Osteoblast (primary cell): ENCODE measurements around the gene CCDC33. TPM values are rescaled to one million over a fixed set of nuclear protein-coding genes. Genes with fewer than 3 reads are reported as not detected.
A peak's percentile ranks its signal among the peaks of the same experiment; 100 is the strongest.

Experiments used
- DNase-seq: peaks from one replicate; pipeline ENCODE4 v3.0.0; 2011; ENCODE audit warnings: low spot score, mixed read lengths; ENCODE audit not compliant: insufficient read length; ENCODE audit errors: missing footprints
- H2AFZ ChIP-seq: 2 replicates; pipeline ENCODE4 v1.6.0; 2011; ENCODE audit warnings: mild to moderate bottlenecking, low read length
- H3K27ac ChIP-seq: 2 replicates; pipeline ENCODE4 v1.5.1; 2011; ENCODE audit warnings: mild to moderate bottlenecking, low read depth, low read length, moderate library complexity
- H3K27me3 ChIP-seq: 2 replicates; pipeline ENCODE4 v1.6.0; 2012; ENCODE audit warnings: mild to moderate bottlenecking, control low read depth, inconsistent platforms, low read length, moderate library complexity; ENCODE audit not compliant: insufficient read depth
- H3K36me3 ChIP-seq: 2 replicates; pipeline ENCODE4 v1.5.1; 2011; ENCODE audit warnings: mild to moderate bottlenecking, low read length, control low read depth, moderate library complexity; ENCODE audit not compliant: insufficient read depth
- H3K4me1 ChIP-seq: 2 replicates; pipeline ENCODE4 v1.5.1; 2011; ENCODE audit warnings: mild to moderate bottlenecking, low read length, control low read depth, moderate library complexity; ENCODE audit not compliant: insufficient read depth
- H3K4me2 ChIP-seq: 2 replicates; pipeline ENCODE4 v1.6.0; 2011; ENCODE audit warnings: mild to moderate bottlenecking, low read length; ENCODE audit not compliant: insufficient read depth
- H3K4me3 ChIP-seq: fragments of 200-600 bp; sonication (generic); 3 replicates; pipeline ENCODE4 v1.5.1; 2012; ENCODE audit warnings: mild to moderate bottlenecking, low read length, inconsistent platforms; ENCODE audit not compliant: insufficient read depth
- H3K79me2 ChIP-seq: 2 replicates; pipeline ENCODE4 v1.6.0; 2012; ENCODE audit warnings: mild to moderate bottlenecking, low read length, control low read depth, inconsistent platforms; ENCODE audit not compliant: insufficient read depth
- H3K9me3 ChIP-seq: 2 replicates; pipeline ENCODE4 v1.5.1; 2011; ENCODE audit warnings: low read depth, low read length, control low read depth
- H4K20me1 ChIP-seq: 2 replicates; pipeline ENCODE4 v1.6.0; 2012; ENCODE audit warnings: mild to moderate bottlenecking, low read length, control low read depth; ENCODE audit not compliant: insufficient read depth
- total RNA-seq: library from RNA; depleted of rRNA; stranded (reverse); fragments of >200 nt; gene quantifications from 2 replicates; pipeline ENCODE4 v1.2.3, GENCODE V29; 2012
- TF ChIP-seq, protein P1 (sequence below): IDR thresholded peaks from 2 replicates; pipeline ENCODE4 v1.5.1; 2011; ENCODE audit warnings: mild to moderate bottlenecking, low read depth, low read length, moderate library complexity; ENCODE audit errors: extremely low read depth

The CCDC33 gene
- total RNA-seq, 1 donor, result not detected

DNA sequence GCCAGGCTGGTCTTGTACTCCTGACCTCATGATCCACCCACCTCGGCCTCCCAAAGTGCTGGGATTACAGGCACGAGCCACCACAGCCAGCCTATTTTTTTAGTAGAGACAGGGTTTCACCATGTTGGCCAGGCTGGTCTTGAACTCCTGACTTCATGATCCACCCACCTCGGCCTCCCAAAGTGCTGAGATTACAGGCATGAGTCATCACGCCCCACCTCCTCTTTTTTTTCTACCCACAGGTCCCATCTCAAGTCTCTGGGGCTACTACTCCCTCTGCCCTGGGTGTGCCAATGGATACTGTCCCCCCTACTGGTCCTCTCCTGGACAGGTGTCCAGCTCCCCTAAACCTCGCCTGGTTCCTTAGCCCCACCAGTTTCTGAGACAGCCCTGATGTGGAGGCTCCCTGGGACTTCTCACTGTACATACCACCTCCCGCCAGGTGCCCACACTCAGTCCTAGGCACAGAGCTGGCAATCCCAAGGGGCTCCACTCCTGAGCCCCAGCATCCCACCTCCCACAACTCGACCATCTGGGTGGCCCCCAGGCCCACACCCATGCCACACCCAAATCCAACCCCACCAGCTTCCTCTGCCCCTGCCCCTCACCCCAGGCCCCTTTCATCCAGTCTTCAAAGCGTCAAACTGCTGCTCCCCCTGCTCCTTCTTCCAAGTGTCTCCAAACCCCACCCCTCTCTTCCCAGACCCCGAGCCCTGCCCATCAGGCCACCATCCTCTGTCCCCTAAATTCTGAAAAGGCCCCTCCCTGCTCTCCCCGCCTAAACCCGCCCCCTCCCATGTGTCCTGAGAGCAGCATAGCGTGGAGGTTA, 144.4 kb downstream of the CCDC33 start:
- peaks cover 38% of the 10 kb centered on the region for H3K4me1 ChIP-seq
- no peaks in the 10 kb centered on the region for H3K9me3 ChIP-seq
- peak; percentile 79 for DNase-seq
- H3K4me2 ChIP-seq, result no peak overlapping the region
- no peaks in the 10 kb centered on the region for H3K27me3 ChIP-seq
- no peaks in the 10 kb centered on the region for H4K20me1 ChIP-seq
- no peaks in the 10 kb centered on the region for H3K36me3 ChIP-seq
- H3K79me2 ChIP-seq, result no peaks in the 10 kb centered on the region
- no peak overlapping the region for H2AFZ ChIP-seq
- no peak overlapping the region for H3K4me3 ChIP-seq
- peak overlapping the region; percentile 77 for H3K27ac ChIP-seq
- TF ChIP-seq, protein P1, sequence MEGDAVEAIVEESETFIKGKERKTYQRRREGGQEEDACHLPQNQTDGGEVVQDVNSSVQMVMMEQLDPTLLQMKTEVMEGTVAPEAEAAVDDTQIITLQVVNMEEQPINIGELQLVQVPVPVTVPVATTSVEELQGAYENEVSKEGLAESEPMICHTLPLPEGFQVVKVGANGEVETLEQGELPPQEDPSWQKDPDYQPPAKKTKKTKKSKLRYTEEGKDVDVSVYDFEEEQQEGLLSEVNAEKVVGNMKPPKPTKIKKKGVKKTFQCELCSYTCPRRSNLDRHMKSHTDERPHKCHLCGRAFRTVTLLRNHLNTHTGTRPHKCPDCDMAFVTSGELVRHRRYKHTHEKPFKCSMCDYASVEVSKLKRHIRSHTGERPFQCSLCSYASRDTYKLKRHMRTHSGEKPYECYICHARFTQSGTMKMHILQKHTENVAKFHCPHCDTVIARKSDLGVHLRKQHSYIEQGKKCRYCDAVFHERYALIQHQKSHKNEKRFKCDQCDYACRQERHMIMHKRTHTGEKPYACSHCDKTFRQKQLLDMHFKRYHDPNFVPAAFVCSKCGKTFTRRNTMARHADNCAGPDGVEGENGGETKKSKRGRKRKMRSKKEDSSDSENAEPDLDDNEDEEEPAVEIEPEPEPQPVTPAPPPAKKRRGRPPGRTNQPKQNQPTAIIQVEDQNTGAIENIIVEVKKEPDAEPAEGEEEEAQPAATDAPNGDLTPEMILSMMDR, result no peak

DNA sequence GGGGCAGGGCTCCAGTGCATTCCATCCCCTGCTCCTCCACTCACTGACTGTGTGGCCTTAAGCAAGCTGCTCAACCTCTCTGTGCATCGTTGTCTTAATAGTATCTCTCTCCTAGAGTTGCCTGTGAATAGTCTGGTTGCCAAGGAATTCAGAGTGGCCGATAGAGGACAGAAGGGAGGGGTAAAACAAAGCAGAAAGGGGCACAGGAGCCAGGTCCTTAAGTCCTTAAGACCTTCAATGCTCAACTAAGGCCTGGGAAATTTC, 145.0 kb downstream of the CCDC33 start:
- Histone ChIP-seq H3K79me2 (no peaks in the 10 kb centered on the region), H3K27me3 (no peaks in the 10 kb centered on the region), H4K20me1 (no peaks in the 10 kb centered on the region), H3K9me3 (no peaks in the 10 kb centered on the region), H3K36me3 (no peaks in the 10 kb centered on the region), H3K4me2 (peak overlapping the region; percentile 23), H2AFZ (no peak overlapping the region), H3K27ac (peak overlapping the region; percentile 77), H3K4me1 (peaks cover 43% of the 10 kb centered on the region), H3K4me3 (no peak overlapping the region)
- TF ChIP-seq, protein P1, result no peak
- DNase-seq, result peak; percentile 37

GRCh38 chr15:74381481-74381880, 145.4 kb downstream of the CCDC33 start:
- Histone ChIP-seq H3K79me2 (no peaks in the 10 kb centered on the region), H3K27ac (peak overlapping the region; percentile 77), H3K4me3 (no peak overlapping the region), H3K4me2 (peak overlapping the region; percentile 23), H3K4me1 (peaks cover 44% of the 10 kb centered on the region), H3K9me3 (no peaks in the 10 kb centered on the region), H3K27me3 (no peaks in the 10 kb centered on the region), H2AFZ (no peak overlapping the region), H4K20me1 (no peaks in the 10 kb centered on the region), H3K36me3 (no peaks in the 10 kb centered on the region)
- peak; percentile 90 for DNase-seq
- TF ChIP-seq, protein P1, result no peak

DNA sequence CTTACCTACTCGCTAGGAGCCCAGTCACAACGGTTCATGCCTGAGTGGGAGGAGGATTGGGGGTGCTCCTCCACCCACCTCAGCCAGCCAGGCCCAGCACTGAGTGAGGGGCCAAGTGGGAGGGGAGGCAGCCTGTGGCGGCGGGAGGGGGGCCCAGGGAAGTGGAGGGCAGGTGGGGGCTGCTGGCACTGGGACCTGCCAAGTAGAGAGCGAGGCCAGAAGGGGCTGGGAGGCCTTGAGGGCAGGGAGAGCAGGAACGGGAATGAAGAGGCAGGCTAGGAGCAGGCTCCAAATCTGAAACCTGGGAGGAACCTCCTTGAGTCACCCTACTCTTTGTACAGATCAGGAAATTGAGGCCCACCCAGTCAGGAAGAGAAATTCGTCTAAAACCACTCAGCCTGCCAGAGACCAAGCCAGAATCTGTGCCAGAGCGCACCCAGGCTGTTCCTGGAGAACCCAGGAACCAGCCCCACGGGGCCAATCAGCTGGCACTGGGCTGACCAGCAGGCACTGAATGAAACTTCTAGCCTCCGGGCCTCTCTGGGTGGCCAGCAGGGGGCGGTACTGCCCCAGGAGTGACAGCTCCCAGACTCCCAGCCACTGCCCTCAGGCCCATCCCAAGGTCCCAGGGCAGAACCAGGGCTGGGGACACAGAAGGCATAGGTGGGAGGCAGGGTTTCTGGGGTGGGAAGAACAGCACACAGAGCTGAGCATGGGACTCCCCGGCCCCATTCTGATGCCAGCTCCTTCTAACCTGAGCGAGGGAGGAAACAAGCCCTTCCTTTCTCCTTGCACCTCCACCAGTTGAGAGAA, 146.1 kb downstream of the CCDC33 start:
- H3K4me3 ChIP-seq, result no peak overlapping the region
- H3K27ac ChIP-seq, result peak overlapping the region; percentile 77
- H3K9me3 ChIP-seq, result no peaks in the 10 kb centered on the region
- H4K20me1 ChIP-seq, result no peaks in the 10 kb centered on the region
- no peaks in the 10 kb centered on the region for H3K27me3 ChIP-seq
- H2AFZ ChIP-seq, result peak overlapping the region; percentile 64
- peaks cover 44% of the 10 kb centered on the region for H3K4me1 ChIP-seq
- no peaks in the 10 kb centered on the region for H3K79me2 ChIP-seq
- DNase-seq, result peak; percentile 99
- no peaks in the 10 kb centered on the region for H3K36me3 ChIP-seq
- TF ChIP-seq, protein P1, result peak; percentile 97
- peak overlapping the region; percentile 55 for H3K4me2 ChIP-seq
